NCI-H187 treated with DMSO at 0.1 percent for 48 hours (cell line): ENCODE results near the gene ENC1.

Experiments used
- DNase-seq: peaks from one replicate; lab custom pipeline; 2025; lab: John Stamatoyannopoulos, UW

Gene ENC1

GRCh38 chr5:74608736-74609601 lies 31.6 kb downstream of the ENC1 start:
- DNase-seq = peak; percentile 49

- no peak for DNase-seq
These were observed 34.8 kb downstream of the ENC1 start for GRCh38 chr5:74605759-74606158.

- no peak for DNase-seq
These were observed 37.2 kb downstream of the ENC1 start for GRCh38 chr5:74603376-74603775.

GRCh38 chr5:74599148-74599547 lies 41.4 kb downstream of the ENC1 start:
- no peak for DNase-seq

- DNase-seq = no peak
These were observed 41.8 kb downstream of the ENC1 start for GRCh38 chr5:74598731-74599130.

GRCh38 chr5:74596927-74597326 lies 43.6 kb downstream of the ENC1 start:
- no peak for DNase-seq

GRCh38 chr5:74595143-74595925 lies 45.2 kb downstream of the ENC1 start:
- DNase-seq = no peak

- no peak for DNase-seq
These were observed 46.1 kb downstream of the ENC1 start for GRCh38 chr5:74594137-74595040.

- no peak for DNase-seq
These were observed 51.1 kb downstream of the ENC1 start for GRCh38 chr5:74589204-74590056.

- no peak for DNase-seq
These were observed 52.1 kb downstream of the ENC1 start for GRCh38 chr5:74588415-74588814.

GRCh38 chr5:74587890-74588289 lies 52.6 kb downstream of the ENC1 start:
- no peak for DNase-seq

GRCh38 chr5:74587300-74587699 lies 53.2 kb downstream of the ENC1 start:
- DNase-seq = no peak

- no peak for DNase-seq
These were observed 53.7 kb downstream of the ENC1 start for GRCh38 chr5:74586856-74587255.

- no peak for DNase-seq
These were observed 57.7 kb downstream of the ENC1 start for GRCh38 chr5:74582853-74583252.

GRCh38 chr5:74581988-74582365 lies 58.6 kb downstream of the ENC1 start:
- DNase-seq = no peak

GRCh38 chr5:74580729-74581109 lies 59.8 kb downstream of the ENC1 start:
- no peak for DNase-seq

GRCh38 chr5:74579215-74579614 lies 61.3 kb downstream of the ENC1 start:
- DNase-seq = no peak

GRCh38 chr5:74578356-74579044 lies 62.0 kb downstream of the ENC1 start:
- no peak for DNase-seq
